OCI-LY3 (cell line): Measurements from ENCODE around the gene NUDT17.

Experiments
- EZH2phosphoT487 ChIP-seq: fragments of 200-600 bp; shearing (Covaris generic); IDR thresholded peaks from 2 replicates; pipeline ENCODE4 v1.6.1; 2018; ENCODE audit warnings: antibody characterized with exemption, mixed run types, low read depth
- TF ChIP-seq, protein P1 (sequence below): fragments of 200-600, 300-600 bp; sonication (generic); IDR thresholded peaks from 2 replicates; pipeline ENCODE4 v1.5.1; 2014; ENCODE audit warnings: antibody characterized with exemption, low read length, low read depth

DNA sequence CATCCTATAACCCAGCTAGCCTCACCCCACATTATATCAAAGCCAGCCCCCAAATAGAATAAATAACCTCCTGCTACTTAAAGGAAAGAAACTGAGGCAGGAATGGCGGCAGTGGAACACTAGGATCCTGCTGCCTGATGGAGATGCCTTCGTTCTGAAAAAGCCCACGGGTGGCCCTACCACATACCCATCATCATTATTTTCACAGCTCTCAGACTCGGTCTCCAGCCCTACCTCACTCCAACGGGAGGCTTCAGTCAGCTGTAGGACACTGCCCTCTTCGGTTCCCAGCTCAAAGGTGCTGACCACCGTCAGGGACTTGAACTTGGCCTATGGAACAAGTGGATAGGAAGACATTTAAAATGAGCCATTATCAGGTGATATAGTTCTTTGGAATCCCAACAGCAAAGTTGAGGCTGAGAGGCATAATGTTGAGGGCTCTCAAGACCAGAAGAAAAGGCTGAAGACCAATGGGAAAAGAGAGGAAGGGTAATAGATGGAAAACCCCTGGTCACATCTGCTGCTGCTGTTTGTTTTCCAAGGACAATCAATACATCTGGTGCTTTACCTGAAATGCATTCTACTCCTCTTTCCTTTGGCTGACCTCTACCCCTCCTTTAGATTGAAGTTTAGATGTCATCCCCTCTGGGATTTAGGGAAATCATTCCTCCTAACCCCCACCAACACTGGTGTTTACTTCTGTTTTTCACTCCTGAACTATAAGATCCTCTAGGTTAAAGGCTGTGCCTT, 48.1 kb downstream of the NUDT17 start:
- TF ChIP-seq, protein P1, sequence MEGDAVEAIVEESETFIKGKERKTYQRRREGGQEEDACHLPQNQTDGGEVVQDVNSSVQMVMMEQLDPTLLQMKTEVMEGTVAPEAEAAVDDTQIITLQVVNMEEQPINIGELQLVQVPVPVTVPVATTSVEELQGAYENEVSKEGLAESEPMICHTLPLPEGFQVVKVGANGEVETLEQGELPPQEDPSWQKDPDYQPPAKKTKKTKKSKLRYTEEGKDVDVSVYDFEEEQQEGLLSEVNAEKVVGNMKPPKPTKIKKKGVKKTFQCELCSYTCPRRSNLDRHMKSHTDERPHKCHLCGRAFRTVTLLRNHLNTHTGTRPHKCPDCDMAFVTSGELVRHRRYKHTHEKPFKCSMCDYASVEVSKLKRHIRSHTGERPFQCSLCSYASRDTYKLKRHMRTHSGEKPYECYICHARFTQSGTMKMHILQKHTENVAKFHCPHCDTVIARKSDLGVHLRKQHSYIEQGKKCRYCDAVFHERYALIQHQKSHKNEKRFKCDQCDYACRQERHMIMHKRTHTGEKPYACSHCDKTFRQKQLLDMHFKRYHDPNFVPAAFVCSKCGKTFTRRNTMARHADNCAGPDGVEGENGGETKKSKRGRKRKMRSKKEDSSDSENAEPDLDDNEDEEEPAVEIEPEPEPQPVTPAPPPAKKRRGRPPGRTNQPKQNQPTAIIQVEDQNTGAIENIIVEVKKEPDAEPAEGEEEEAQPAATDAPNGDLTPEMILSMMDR: no peak
- TF ChIP-seq EZH2phosphoT487: no peak
